ENCODE measurements around the gene ROM1.
"Not testable (repeated sequence)": the region's sequence is repeated elsewhere in the genome, so short reads cannot be mapped to it uniquely, and the experiment has no call there.

The ROM1 gene

GRCh38 chr11:62649486-62649885, 36.4 kb downstream of the ROM1 start:
- DNase-seq (ENCODE audit: low spot score) (no peak), ATAC-seq (ENCODE audit: low read depth) (no peak)
- no peak overlapping the region for H3K27ac ChIP-seq (ENCODE audit: poor library complexity, severe bottlenecking)
- peaks cover 27% of the 10 kb centered on the region for H3K36me3 ChIP-seq (ENCODE audit: low read depth)
- no peaks in the 10 kb centered on the region for H3K27me3 ChIP-seq (ENCODE audit: insufficient read depth, poor library complexity, severe bottlenecking)
- no peak for TF ChIP-seq CTCF (IDR thresholded peaks at IDR 0.05; ENCODE audit: poor library complexity, severe bottlenecking)
- H3K4me1 ChIP-seq (ENCODE audit: insufficient read depth, poor library complexity, severe bottlenecking) = no peaks in the 10 kb centered on the region
- H3K4me3 ChIP-seq (ENCODE audit: severe bottlenecking) = no peak overlapping the region
- no peaks in the 10 kb centered on the region for H3K9me3 ChIP-seq (ENCODE audit: severe bottlenecking)

- H3K4me3 ChIP-seq (ENCODE audit: severe bottlenecking); H3K4me1 ChIP-seq (ENCODE audit: insufficient read depth, poor library complexity, severe bottlenecking); H3K27me3 ChIP-seq (ENCODE audit: insufficient read depth, poor library complexity, severe bottlenecking); H3K27ac ChIP-seq (ENCODE audit: poor library complexity, severe bottlenecking); H3K9me3 ChIP-seq (ENCODE audit: severe bottlenecking); DNase-seq (ENCODE audit: low spot score); ATAC-seq (ENCODE audit: low read depth): not testable (repeated sequence)
- H3K36me3 ChIP-seq (ENCODE audit: low read depth) = peaks cover 20% of the 10 kb centered on the region
Observed at GRCh38 chr11:62650283-62650682, 37.2 kb downstream of the ROM1 start.

GRCh38 chr11:62652161-62653006, 39.3 kb downstream of the ROM1 start:
- TF ChIP-seq CTCF (IDR thresholded peaks at IDR 0.05; ENCODE audit: poor library complexity, severe bottlenecking) = no peak
- Histone ChIP-seq H3K27me3 (ENCODE audit: insufficient read depth, poor library complexity, severe bottlenecking) (no peaks in the 10 kb centered on the region), H3K4me3 (ENCODE audit: severe bottlenecking) (peak overlapping the region; percentile 93), H3K9me3 (ENCODE audit: severe bottlenecking) (no peaks in the 10 kb centered on the region), H3K36me3 (ENCODE audit: low read depth) (peaks cover 19% of the 10 kb centered on the region), H3K4me1 (ENCODE audit: insufficient read depth, poor library complexity, severe bottlenecking) (no peaks in the 10 kb centered on the region), H3K27ac (ENCODE audit: poor library complexity, severe bottlenecking) (peak overlapping the region; percentile 52)
- ATAC-seq (ENCODE audit: low read depth) = no peak
- DNase-seq (ENCODE audit: low spot score) = no peak

- peaks cover 5% of the 10 kb centered on the region; the same call in 1 of the 2 replicates for H3K36me3 ChIP-seq (ENCODE audit: low read depth)
- TF ChIP-seq CTCF (IDR thresholded peaks at IDR 0.05; ENCODE audit: poor library complexity, severe bottlenecking) = no peak
- no peak for DNase-seq (ENCODE audit: low spot score)
- H3K27ac ChIP-seq (ENCODE audit: poor library complexity, severe bottlenecking) = no peak overlapping the region
- no peaks in the 10 kb centered on the region for H3K27me3 ChIP-seq (ENCODE audit: insufficient read depth, poor library complexity, severe bottlenecking)
- ATAC-seq (ENCODE audit: low read depth) = no peak
- H3K4me3 ChIP-seq (ENCODE audit: severe bottlenecking) = no peak overlapping the region
- H3K9me3 ChIP-seq (ENCODE audit: severe bottlenecking) = no peaks in the 10 kb centered on the region
- H3K4me1 ChIP-seq (ENCODE audit: insufficient read depth, poor library complexity, severe bottlenecking) = no peaks in the 10 kb centered on the region
Observed at GRCh38 chr11:62654297-62654696, 41.2 kb downstream of the ROM1 start.

- no peak for DNase-seq (ENCODE audit: low spot score)
- ATAC-seq (ENCODE audit: low read depth) = no peak
Observed at GRCh38 chr11:62656796-62657429, 43.9 kb downstream of the ROM1 start.

More at GRCh38 chr11:62656796-62657429, 43.9 kb downstream of the ROM1 start:
- Histone ChIP-seq H3K4me1 (ENCODE audit: insufficient read depth, poor library complexity, severe bottlenecking) (no peaks in the 10 kb centered on the region), H3K4me3 (ENCODE audit: severe bottlenecking) (no peak overlapping the region), H3K27me3 (ENCODE audit: insufficient read depth, poor library complexity, severe bottlenecking) (no peaks in the 10 kb centered on the region), H3K9me3 (ENCODE audit: severe bottlenecking) (no peaks in the 10 kb centered on the region), H3K36me3 (ENCODE audit: low read depth) (0 out of 2 replicates have a peak, but pooled peaks cover 4% of the 10 kb centered on the region), H3K27ac (ENCODE audit: poor library complexity, severe bottlenecking) (no peak overlapping the region)
- no peak for TF ChIP-seq CTCF (IDR thresholded peaks at IDR 0.05; ENCODE audit: poor library complexity, severe bottlenecking)
